Aorta (tissue), 5 donors: ENCODE measurements around the gene KRT13. TPM values are rescaled to one million over a fixed set of nuclear protein-coding genes. Genes with fewer than 3 reads are reported as not detected.

Experiments used
- ATAC-seq: fragments of 200-7000 bp; cut with Tn5 transposase; one replicate; pipeline ENCODE4 v1.9.1; 2022; ENCODE audit warnings: moderate library complexity; ENCODE audit not compliant: low FRiP score
- DNase-seq, 2 donors: peaks; one replicate each; pipeline ENCODE4 v3.0.0-alpha.2; 2020
- H3K27ac ChIP-seq, 2 donors: one replicate each; pipeline ENCODE4 v1.5.1; 2013; ENCODE audit warnings: low read length in 2 of 2, mild to moderate bottlenecking in 2 of 2, moderate library complexity in 2 of 2, control low read depth in 1 of 2, inconsistent platforms in 1 of 2, low read depth in 1 of 2
- H3K27me3 ChIP-seq, 2 donors: one replicate each; pipeline ENCODE4 v1.6.1; 2013; ENCODE audit warnings: control low read depth in 1 of 2, low read length in 1 of 2, mild to moderate bottlenecking in 1 of 2, moderate library complexity in 1 of 2; ENCODE audit not compliant: insufficient read depth in 2 of 2, control insufficient read depth in 1 of 2
- H3K36me3 ChIP-seq, 2 donors: one replicate each; pipeline ENCODE4 v1.6.1; 2013; ENCODE audit warnings: control low read depth in 1 of 2, low read length in 1 of 2, mild to moderate bottlenecking in 1 of 2; ENCODE audit not compliant: insufficient read depth in 2 of 2, control insufficient read depth in 1 of 2
- H3K4me1 ChIP-seq, 2 donors: one replicate each; pipeline ENCODE4 v1.6.1; 2013; ENCODE audit warnings: low read length in 2 of 2, control low read depth in 1 of 2, mild to moderate bottlenecking in 1 of 2, moderate library complexity in 1 of 2; ENCODE audit not compliant: insufficient read depth in 2 of 2, control insufficient read depth in 1 of 2
- H3K4me3 ChIP-seq, 2 donors: one replicate each; pipeline ENCODE4 v1.5.1; 2013; ENCODE audit warnings: low read length in 2 of 2, control low read depth in 1 of 2, mild to moderate bottlenecking in 1 of 2
- H3K9me3 ChIP-seq: one replicate; pipeline ENCODE4 v1.6.1; 2013; ENCODE audit warnings: mild to moderate bottlenecking, low read length; ENCODE audit not compliant: control insufficient read depth
- WGBS, 2 donors: extraction: QIAGEN DNeasy Blood & Tissue Kit; methylation state at CpG; one replicate each; pipeline ENCODE4 v1.1.7; 2013; 5-methylcytosine and 5-hydroxymethylcytosine counted together
- intact Hi-C, 2 donors: fragments of 100-400 bp; cut with DNase I; formaldehyde crosslinking; loops; one replicate each; pipeline versions ENCODE4 v1.14.2 to v1.15.0; 2022
- polyA plus RNA-seq, 2 donors: library from polyadenylated mRNA; stranded (reverse); fragments of 200-250 nt; gene quantifications; one replicate each; pipeline ENCODE4 v1.2.3, GENCODE V29; 2013
- total RNA-seq, 2 donors: library from RNA; stranded (reverse); fragmentation: NEBNext Ultra II Directional; extraction: Animal tissue kit (Norgen Biotek cat#: 25700); gene quantifications; one replicate each; pipeline ENCODE4 v1.2.1, GENCODE V29; 2021
- donor health status: healthy with polysubstance abuse.
- donor health status: Bipolar disorder and iron deficiency.
- donor health status: DM: no; HTN: no; CAD: no.
- donor health status: DM: no; HTN: no; CAD: no.
- donor health status: DM: yes; HTN: yes; CAD: no.

KRT13 gene
- total and polyA plus RNA-seq, 4 donors: 11.4 to 38.3 TPM; not detected in 2

DNA sequence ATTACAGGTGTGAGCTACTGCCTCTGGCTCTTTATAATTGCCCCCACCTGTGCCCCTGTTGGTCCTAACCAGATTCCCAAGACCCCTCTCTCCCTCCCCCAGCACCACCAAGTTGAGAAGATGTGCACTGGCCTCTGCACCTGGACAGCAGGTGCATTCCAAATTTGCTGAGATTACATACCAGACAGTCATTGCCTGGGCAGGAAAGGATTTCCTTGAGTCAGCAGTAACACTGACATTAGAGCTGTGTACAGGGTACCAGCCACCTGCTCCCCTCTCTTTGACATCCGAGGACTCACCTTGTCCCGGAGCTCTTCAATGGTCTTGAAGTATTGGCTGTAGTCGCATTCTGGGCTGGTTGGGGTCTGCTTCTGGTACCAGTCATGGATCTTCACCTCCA is 12.6 kb upstream of the KRT13 start:
- no peaks in the 10 kb centered on the region for H3K27me3 ChIP-seq
- H3K36me3 ChIP-seq: no peaks in the 10 kb centered on the region
- no peak overlapping the region for H3K4me3 ChIP-seq
- no peak for ATAC-seq
- 95 to 97% methylated on average over 3 of the region's 3 CpGs for WGBS, 2 donors
- no peak overlapping the region for H3K27ac ChIP-seq
- H3K9me3 ChIP-seq: no peaks in the 10 kb centered on the region
- intact Hi-C loops: no loop called here
- no peaks in the 10 kb centered on the region for H3K4me1 ChIP-seq
- no peak for DNase-seq

DNA sequence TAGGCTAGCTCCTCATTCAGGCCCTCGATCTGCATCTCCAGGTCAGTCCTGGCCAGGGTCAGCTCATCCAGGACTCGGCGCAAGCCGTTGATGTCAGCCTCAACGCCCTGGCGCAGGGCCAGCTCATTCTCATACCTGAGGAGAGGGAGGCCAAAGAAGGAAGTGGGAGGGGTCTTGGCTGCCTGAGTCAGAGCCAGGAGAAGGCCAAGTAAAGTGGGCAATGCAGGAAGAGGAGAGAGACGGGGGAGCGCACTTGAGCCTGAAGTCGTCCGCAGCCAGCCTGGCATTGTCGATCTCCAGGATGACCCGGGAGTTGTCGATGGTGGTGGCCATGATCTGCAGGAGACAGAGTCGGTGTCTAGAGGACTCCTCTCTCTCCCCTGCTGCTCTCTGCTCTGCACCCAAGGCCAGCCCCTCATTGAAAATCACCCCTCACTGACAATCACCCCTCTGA is 11.4 kb upstream of the KRT13 start:
- intact Hi-C loops: no loop called here
- Histone ChIP-seq H3K27ac (no peak overlapping the region), H3K36me3 (no peaks in the 10 kb centered on the region), H3K4me3 (no peak overlapping the region), H3K27me3 (no peaks in the 10 kb centered on the region), H3K9me3 (no peaks in the 10 kb centered on the region), H3K4me1 (no peaks in the 10 kb centered on the region)
- ATAC-seq: no peak
- WGBS, 2 donors: 88 to 91% methylated on average over 14 of the region's 14 CpGs
- DNase-seq: no peak

DNA sequence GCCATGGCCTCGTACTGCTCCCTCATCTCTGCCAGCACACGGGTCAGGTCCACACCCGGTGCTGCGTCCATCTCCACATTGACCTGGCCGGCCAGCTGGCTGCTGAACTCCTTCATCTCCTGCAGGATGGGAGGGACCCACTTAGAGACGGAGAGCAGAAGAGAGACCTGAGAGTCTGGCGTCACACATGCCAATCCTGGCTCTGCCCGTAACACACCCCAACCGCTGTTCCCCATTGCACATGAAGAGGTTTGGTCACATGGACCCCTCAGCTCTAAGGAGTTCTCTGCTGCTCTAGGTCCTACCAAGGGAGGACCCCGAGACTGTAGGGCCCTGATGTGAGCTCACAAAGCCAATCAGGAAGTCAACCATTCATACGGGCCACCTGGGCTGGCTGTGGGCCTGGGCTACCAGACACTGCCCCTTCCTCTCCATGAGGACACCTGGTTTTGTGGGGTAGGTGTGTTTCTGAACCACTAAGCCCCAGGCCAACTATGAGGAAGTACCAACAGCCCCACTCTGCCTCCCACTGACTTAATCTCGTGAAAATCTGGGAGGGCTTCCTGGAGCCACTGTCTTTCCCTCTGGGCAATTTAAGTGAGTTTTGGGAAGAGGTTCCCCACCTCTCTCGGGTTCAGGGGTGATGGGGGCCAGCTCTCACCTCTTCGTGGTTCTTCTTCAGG is 10.9 kb upstream of the KRT13 start:
- H3K27ac ChIP-seq: no peak overlapping the region
- no peaks in the 10 kb centered on the region for H3K27me3 ChIP-seq
- ATAC-seq (no peak), DNase-seq (no peak)
- no peak overlapping the region for H3K4me3 ChIP-seq
- no peaks in the 10 kb centered on the region for H3K36me3 ChIP-seq
- no peaks in the 10 kb centered on the region for H3K4me1 ChIP-seq
- WGBS, 2 donors: 91 to 93% methylated on average over 14 of the region's 14 CpGs
- H3K9me3 ChIP-seq: no peaks in the 10 kb centered on the region
- intact Hi-C loops: no loop called here

DNA sequence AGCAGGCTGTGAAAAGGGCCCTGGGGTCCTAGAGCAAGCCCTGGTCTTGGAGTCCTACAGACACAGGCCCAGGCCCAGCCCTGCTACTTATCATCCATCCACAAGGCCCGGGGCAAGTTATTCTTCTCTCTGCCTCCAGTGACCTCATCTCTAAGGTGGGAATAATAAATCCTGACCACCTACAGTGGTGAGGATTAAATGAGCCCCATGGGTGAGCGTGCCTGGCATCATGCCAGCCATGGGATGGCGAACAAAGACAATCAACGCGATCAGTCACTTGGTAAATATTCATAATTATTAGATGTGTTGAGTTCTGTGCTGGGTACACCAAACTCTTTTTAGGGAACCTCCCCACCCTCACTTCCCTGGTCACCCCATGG is 7.7 kb upstream of the KRT13 start:
- Histone ChIP-seq H3K36me3 (no peaks in the 10 kb centered on the region), H3K4me3 (no peak overlapping the region), H3K27me3 (no peaks in the 10 kb centered on the region), H3K4me1 (no peaks in the 10 kb centered on the region), H3K27ac (no peak overlapping the region), H3K9me3 (no peaks in the 10 kb centered on the region)
- DNase-seq: no peak
- intact Hi-C loops: no loop called here
- no peak for ATAC-seq
- WGBS, 2 donors: 74 to 75% methylated on average over 5 of the region's 5 CpGs

DNA sequence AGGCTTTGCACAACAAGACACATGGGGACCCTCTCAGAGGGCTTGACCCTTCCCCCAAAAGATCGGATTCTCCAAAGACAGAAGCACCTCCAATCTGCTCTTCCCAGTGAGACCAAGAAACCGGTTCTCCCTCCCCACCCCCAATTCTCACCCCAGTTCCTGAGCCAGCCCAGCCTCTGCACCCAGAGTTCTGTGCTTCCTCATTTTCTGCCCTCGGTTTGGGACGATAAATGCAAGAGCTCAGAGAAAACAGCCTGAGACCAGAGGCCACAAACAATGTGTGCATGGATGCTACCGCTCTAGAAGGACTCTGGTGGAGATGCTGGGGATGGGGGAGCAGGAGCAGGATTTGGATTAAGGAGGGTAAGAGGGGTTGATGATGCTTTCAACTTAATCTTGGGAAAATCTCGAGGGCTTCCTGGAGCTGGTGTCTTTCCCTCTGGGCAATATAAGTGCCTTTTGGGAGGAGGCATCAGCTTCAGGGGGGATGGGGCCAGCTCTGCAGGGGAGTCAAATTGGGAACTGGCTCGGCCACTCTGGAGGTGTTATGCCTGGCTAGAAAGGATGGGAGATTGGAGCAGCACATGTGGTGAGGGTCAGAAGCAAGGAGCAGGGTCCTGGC is 7.2 kb upstream of the KRT13 start:
- DNase-seq (no peak), ATAC-seq (no peak)
- Histone ChIP-seq H3K9me3 (no peaks in the 10 kb centered on the region), H3K4me1 (no peaks in the 10 kb centered on the region), H3K27ac (no peak overlapping the region), H3K36me3 (no peaks in the 10 kb centered on the region), H3K27me3 (no peaks in the 10 kb centered on the region), H3K4me3 (no peak overlapping the region)
- intact Hi-C loops: no loop called here
- WGBS, 2 donors: 71 to 79% methylated on average over 7 of the region's 7 CpGs

DNA sequence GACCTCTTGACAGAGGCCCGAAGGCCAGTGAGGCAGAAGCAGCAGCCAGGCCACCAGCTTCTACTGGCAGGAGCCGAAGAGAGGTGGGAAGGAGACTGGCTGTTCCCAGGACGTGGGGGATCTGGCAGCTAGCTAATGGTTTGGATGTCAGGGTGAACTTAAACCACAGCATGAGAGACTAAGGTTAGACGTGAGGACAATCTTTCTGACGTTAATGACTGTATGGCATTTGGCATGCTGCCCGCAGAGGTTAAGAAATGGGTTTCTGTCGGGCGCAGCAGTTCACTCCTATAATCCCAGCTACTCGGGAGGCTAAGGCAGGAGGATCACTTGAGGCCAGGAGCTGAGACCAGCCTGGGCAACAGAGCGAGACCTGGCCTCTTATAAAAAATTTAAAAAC is 6.3 kb upstream of the KRT13 start:
- Histone ChIP-seq H3K27me3 (no peaks in the 10 kb centered on the region), H3K36me3 (no peaks in the 10 kb centered on the region), H3K27ac (no peak overlapping the region), H3K4me3 (no peak overlapping the region), H3K4me1 (no peaks in the 10 kb centered on the region), H3K9me3 (no peaks in the 10 kb centered on the region)
- DNase-seq: no peak
- intact Hi-C loops: no loop called here
- no peak for ATAC-seq
- 75 to 76% methylated on average over 10 of the region's 10 CpGs for WGBS, 2 donors

DNA sequence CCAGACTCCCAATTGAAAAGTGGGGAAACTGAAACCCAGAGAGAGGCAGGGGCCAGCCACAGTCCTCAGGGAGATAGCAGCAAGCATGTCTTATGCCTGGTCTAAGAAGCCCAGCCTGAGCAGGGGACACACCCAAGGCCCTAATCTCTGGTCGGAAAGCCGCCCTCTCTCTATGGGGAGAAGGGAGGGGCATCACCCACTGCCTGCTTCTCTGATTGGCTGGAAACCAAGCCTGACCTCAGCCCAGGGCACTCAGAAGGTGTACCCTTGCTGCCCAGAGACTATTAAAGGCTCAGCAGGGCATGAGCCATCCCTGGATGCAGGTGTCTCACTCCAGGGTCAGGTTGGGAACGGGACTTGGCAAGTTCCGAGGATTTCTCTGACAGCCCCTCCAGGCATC is 5.7 kb upstream of the KRT13 start:
- intact Hi-C loops: no loop called here
- H3K27ac ChIP-seq: no peak overlapping the region
- ATAC-seq (no peak), DNase-seq (no peak)
- no peaks in the 10 kb centered on the region for H3K4me1 ChIP-seq
- H3K9me3 ChIP-seq: no peaks in the 10 kb centered on the region
- no peak overlapping the region for H3K4me3 ChIP-seq
- no peaks in the 10 kb centered on the region for H3K36me3 ChIP-seq
- no peaks in the 10 kb centered on the region for H3K27me3 ChIP-seq
- WGBS, 2 donors: 81 to 85% methylated on average over 4 of the region's 4 CpGs

DNA sequence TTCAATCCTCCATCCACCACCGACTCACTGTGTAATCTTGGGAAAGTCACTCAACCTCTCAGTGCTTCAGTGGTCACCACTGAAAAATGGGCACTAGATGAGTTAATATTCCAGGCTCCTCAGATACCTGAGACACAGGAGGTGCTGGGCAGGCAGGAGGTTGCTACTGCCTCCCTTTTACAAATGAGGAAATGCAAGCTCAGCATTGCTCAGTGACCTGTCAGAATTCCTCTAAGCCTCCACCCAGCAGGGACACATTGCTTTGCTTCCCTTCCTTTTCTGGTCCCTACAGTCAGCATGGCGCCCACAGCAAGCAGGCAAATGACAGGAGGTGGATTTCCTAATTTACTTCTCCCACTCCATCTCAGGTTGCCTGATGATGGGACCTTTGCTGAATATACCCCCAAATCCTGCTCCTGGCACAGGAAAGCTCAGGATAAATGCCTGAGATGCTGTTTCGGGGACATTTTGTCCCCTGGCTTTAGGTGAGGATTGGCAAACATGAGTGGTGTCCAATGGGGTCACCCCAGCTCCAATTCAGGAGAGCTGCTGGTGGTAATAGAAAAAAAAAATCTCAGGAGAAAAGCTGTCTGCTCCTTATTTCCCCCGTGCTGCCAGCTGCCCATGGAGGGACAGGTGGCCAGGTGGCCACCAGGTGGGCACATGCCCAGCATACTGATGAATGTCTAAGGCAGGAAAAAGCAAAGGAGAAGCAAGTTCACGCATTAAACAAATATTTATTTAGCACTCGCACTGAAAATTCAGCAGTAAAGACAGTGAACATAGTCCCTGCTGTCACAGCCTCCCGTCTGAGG is 5.0 kb upstream of the KRT13 start:
- Histone ChIP-seq H3K27me3 (no peaks in the 10 kb centered on the region), H3K36me3 (no peaks in the 10 kb centered on the region), H3K4me1 (no peaks in the 10 kb centered on the region), H3K4me3 (no peak overlapping the region), H3K9me3 (no peaks in the 10 kb centered on the region), H3K27ac (no peak overlapping the region)
- DNase-seq (no peak), ATAC-seq (no peak)
- WGBS, 2 donors: 79% methylated on average over 7 of the region's 7 CpGs
- intact Hi-C loops: no loop called here
